Urinary bladder (tissue), 4 donors: ENCODE data around the gene NCAN. TPM values are rescaled to one million over a fixed set of nuclear protein-coding genes. Genes with fewer than 3 reads are reported as not detected.

Experiments
- DNase-seq: peaks from one replicate; pipeline ENCODE4 v3.0.0-alpha.2; 2015; ENCODE audit errors: extremely low spot score
- H3K27ac ChIP-seq: one replicate; pipeline ENCODE4 v1.5.1; 2013; ENCODE audit warnings: low read depth, mild to moderate bottlenecking, moderate library complexity
- H3K36me3 ChIP-seq: one replicate; pipeline ENCODE4 v1.6.1; 2013; ENCODE audit warnings: mild to moderate bottlenecking, moderate library complexity; ENCODE audit not compliant: insufficient read depth
- H3K4me1 ChIP-seq: one replicate; pipeline ENCODE4 v1.6.1; 2013; ENCODE audit warnings: mild to moderate bottlenecking, moderate library complexity; ENCODE audit not compliant: insufficient read depth
- H3K4me3 ChIP-seq: one replicate; pipeline ENCODE4 v1.5.1; 2013; ENCODE audit warnings: low read depth, low read length
- WGBS: extraction: QIAGEN DNeasy Blood & Tissue Kit; methylation state at CpG from one replicate; pipeline ENCODE4 v1.1.7; 2013; 5-methylcytosine and 5-hydroxymethylcytosine counted together
- polyA plus RNA-seq: library from polyadenylated mRNA; stranded (reverse); fragments of 200-250 nt; gene quantifications from one replicate; pipeline ENCODE4 v1.2.3, GENCODE V29; 2013
- total RNA-seq: library from RNA; depleted of rRNA; stranded (reverse); fragments of >200 nt; gene quantifications from one replicate; pipeline ENCODE4 v1.2.3, GENCODE V29; 2014
- donor health status: healthy with polysubstance abuse.
- donor health status: healthy.

NCAN gene
- total and polyA plus RNA-seq, 2 donors = 0.42 TPM; not detected in 1

DNA sequence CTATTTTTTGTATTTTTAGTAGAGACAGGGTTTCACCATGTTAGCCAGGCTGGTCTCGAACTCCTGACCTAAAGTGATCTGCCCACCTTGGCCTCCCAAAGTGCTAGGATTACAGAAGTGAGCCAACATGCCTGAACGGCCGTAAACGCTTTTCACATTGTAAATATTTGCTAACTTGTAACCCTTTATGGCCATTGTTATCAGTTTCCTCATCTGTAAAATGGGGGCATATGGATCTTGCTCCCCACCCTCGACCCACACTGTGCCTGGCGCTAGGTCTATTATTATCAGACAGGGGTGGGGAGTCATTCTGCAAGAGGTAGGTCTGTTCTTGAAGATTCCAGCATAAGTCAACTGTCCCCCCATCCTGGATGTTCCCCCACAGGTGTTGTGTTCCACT is 11.9 kb downstream of the NCAN start:
- 65% methylated on average over 6 of the region's 6 CpGs for WGBS
- DNase-seq = no peak
- Histone ChIP-seq H3K36me3 (no peaks in the 10 kb centered on the region), H3K27ac (no peak overlapping the region), H3K4me3 (no peak overlapping the region), H3K4me1 (no peaks in the 10 kb centered on the region)

DNA sequence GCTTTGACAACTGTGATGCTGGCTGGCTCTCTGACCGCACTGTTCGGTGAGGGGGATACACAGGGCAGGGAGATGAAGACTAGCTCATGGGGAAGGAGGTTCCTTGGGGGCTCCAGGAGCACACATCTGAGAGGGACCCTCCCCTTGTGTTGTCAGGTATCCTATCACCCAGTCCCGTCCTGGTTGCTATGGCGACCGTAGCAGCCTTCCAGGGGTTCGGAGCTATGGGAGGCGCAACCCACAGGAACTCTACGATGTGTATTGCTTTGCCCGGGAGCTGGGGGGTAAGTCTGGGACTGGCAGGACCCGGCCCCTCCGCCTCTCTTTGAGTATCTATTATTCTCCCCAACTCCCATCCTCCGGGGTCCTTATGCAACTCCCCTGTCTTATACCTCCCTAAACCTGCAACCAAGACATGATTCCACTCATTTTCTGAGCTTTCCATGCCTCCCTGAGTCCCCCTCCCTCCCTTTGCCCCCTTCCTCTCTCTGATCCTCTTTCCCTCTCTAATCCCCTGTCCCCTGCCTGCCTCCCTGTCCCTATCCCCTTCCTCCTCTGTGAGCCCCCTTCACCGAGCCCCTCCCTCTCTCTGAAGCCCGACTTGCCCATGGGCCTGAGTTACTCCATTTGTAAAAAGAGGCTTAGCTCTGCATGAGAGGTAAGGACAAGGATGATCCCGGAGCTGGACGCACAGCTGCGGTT is 12.5 kb downstream of the NCAN start:
- no peak overlapping the region for H3K27ac ChIP-seq
- no peaks in the 10 kb centered on the region for H3K36me3 ChIP-seq
- H3K4me1 ChIP-seq = no peaks in the 10 kb centered on the region
- H3K4me3 ChIP-seq = no peak overlapping the region
- DNase-seq = no peak
- WGBS = 66% methylated on average over 17 of the region's 17 CpGs

- Histone ChIP-seq H3K27ac (no peak overlapping the region), H3K36me3 (no peaks in the 10 kb centered on the region), H3K4me3 (peak overlapping the region; percentile 14), H3K4me1 (no peaks in the 10 kb centered on the region)
- no peak for DNase-seq
- WGBS = 2% methylated on average over 59 of the region's 59 CpGs
These were observed 13.2 kb downstream of the NCAN start for GRCh38 chr19:19224852-19225494.

DNA sequence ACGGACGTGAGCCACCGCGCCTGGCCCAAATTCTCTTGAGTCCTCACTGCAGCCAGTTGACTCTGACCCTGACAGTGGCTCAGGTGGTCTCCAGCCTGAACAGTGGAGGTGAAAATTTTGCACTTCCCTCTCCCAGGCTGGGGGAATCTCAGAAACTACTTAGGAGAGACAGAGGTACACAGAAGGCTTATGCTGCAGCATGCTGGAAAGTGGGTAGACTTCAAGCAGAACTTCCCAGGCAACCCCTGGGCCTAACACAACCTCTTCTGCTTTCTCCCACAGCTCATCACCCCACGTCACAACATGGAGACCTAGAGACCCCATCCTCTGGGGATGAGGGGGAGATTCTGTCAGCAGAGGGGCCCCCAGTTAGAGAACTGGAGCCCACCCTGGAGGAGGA is 14.4 kb downstream of the NCAN start:
- WGBS = 70% methylated on average over 5 of the region's 5 CpGs
- Histone ChIP-seq H3K36me3 (no peaks in the 10 kb centered on the region), H3K4me3 (no peak overlapping the region), H3K27ac (no peak overlapping the region), H3K4me1 (no peaks in the 10 kb centered on the region)
- DNase-seq = no peak

DNA sequence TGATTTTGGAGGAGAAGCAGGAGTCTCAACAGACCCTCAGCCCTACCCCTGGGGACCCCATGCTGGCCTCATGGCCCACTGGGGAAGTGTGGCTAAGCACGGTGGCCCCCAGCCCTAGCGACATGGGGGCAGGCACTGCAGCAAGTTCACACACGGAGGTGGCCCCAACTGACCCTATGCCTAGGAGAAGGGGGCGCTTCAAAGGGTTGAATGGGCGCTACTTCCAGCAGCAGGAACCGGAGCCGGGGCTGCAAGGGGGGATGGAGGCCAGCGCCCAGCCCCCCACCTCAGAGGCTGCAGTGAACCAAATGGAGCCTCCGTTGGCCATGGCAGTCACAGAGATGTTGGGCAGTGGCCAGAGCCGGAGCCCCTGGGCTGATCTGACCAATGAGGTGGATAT is 14.9 kb downstream of the NCAN start:
- H3K27ac ChIP-seq = no peak overlapping the region
- 58% methylated on average over 10 of the region's 10 CpGs for WGBS

GRCh38 chr19:19227217-19227616 is 15.5 kb downstream of the NCAN start:
- H3K27ac ChIP-seq = no peak overlapping the region
- H3K4me1 ChIP-seq = no peaks in the 10 kb centered on the region
- H3K36me3 ChIP-seq = no peaks in the 10 kb centered on the region
- 81% methylated on average over 4 of the region's 4 CpGs for WGBS
- no peak for DNase-seq
- no peak overlapping the region for H3K4me3 ChIP-seq

More for the DNA sequence above, 14.9 kb downstream of the NCAN start:
- Histone ChIP-seq H3K4me1 (no peaks in the 10 kb centered on the region), H3K36me3 (no peaks in the 10 kb centered on the region), H3K4me3 (no peak overlapping the region)
- DNase-seq = no peak

GRCh38 chr19:19229701-19230100 is 17.9 kb downstream of the NCAN start:
- Histone ChIP-seq H3K4me1 (no peaks in the 10 kb centered on the region), H3K27ac (no peak overlapping the region), H3K4me3 (no peak overlapping the region), H3K36me3 (no peaks in the 10 kb centered on the region)
- 86% methylated on average over 3 of the region's 3 CpGs for WGBS
- DNase-seq = no peak

GRCh38 chr19:19230999-19231398 is 19.2 kb downstream of the NCAN start:
- no peaks in the 10 kb centered on the region for H3K4me1 ChIP-seq
- H3K27ac ChIP-seq = no peak overlapping the region
- no peaks in the 10 kb centered on the region for H3K36me3 ChIP-seq
- no peak overlapping the region for H3K4me3 ChIP-seq
- no peak for DNase-seq
- WGBS = 34% methylated on average over 9 of the region's 9 CpGs

DNA sequence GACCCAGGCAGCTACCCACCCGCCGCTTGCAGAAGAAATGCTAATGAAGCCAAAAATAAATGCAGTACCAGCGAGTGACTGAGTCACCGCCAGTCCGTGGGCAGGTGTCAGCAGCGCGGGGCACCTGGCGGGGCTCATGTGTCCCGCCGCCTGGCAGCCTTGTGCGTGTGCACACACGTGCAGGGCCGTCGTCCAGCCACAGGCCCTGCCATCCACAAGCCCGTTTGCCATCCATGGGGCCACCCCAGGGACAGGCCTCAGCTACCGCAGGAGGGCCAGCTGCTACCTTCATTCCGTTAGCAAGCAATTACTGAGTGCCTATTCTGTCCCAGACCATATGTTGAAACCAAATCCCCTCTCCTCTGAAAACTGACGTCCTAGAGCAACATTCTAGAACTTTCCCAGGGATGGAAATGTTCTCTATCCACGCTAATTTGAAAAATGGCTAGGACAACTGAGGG is 20.5 kb downstream of the NCAN start:
- DNase-seq = no peak
- WGBS = 76% methylated on average over 19 of the region's 19 CpGs

DNA sequence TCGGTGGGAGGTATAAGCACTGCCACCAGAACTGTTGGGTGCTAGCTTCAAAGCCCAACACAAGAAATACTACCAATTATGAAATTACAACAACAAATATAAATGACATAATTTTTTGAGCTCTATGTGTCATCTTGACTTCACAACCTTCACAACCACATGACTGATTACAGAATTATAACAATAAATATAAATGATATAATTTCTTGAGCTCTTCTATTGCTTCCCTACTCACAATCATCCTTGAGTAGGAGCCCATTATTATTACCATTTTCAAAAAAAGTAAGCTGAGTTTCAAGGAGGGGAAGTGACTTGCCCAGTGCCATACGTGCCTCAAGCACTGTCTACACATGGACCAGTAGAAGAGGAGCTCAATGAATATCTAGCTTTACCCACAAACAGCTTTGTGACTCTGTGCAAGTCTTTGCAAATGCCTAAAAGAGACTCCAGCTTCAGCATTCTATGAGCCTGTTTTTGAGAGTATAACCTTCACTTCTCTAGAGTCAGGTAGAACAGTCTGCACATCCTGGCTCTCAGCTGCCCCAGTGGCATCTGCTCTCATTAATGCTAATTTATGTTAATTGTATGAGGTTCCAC is 22.6 kb downstream of the NCAN start:
- H3K4me3 ChIP-seq = no peak overlapping the region
- DNase-seq = no peak
- H3K27ac ChIP-seq = no peak overlapping the region
- WGBS = 87% methylated on average over 2 of the region's 2 CpGs
- H3K36me3 ChIP-seq = no peaks in the 10 kb centered on the region
- no peaks in the 10 kb centered on the region for H3K4me1 ChIP-seq

More for the DNA sequence above, 20.5 kb downstream of the NCAN start:
- no peak overlapping the region for H3K27ac ChIP-seq
- H3K36me3 ChIP-seq = no peaks in the 10 kb centered on the region
- no peaks in the 10 kb centered on the region for H3K4me1 ChIP-seq
- H3K4me3 ChIP-seq = no peak overlapping the region

DNA sequence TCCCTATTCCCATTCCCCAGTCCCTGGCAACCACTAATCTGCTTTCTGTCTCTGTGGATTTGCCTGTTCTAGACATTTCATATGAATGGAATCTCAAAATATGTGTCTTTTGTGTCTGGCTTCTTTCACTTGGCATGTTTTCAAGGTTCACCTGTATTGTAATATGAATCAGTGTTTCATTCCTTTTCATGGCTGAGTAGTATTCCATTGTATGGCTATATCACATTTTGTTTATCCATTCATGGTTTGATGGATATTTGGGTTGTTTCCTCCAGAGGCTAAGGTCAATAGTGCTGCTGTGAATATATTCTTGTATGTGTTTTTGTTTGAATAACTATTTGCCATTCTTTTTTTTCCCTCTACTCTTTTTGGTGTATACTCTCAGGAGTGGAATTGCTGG is 24.4 kb downstream of the NCAN start:
- H3K4me3 ChIP-seq = no peak overlapping the region
- H3K36me3 ChIP-seq = no peaks in the 10 kb centered on the region
- DNase-seq = no peak
- H3K27ac ChIP-seq = no peak overlapping the region
- no peaks in the 10 kb centered on the region for H3K4me1 ChIP-seq

DNA sequence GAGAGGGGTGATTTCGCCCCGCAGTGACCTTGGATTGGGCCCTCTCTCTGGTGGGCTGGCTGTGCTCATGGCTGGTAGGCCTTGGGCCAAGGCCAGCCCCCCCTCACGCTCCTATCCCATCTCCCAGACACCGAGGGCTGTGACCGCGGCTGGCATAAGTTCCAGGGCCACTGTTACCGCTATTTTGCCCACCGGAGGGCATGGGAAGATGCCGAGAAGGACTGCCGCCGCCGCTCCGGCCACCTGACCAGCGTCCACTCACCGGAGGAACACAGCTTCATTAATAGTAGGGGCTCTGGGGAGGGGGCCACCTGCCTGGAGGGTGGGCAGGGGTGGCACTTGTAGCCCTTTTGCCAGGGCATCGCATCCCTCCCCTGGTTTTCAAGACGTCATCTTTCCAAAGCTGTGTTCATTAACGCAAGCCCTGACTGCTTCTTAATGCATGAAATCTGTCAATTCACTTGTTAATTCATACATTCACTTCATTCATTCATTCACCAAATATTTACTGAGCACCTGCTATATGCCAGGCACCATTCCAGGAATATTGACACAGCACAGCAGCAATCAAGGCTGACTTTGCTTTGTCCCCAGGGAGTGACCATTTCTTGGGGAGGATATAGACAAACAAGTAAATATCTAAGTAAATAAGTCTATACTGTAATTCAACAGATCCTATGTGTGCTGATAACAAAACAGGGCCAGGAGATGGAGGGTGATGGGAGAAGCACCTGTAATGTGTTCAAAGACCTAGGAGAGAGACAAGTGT is 26.6 kb downstream of the NCAN start:
- Histone ChIP-seq H3K4me3 (no peak overlapping the region), H3K36me3 (no peaks in the 10 kb centered on the region), H3K27ac (no peak overlapping the region), H3K4me1 (no peaks in the 10 kb centered on the region)
- 78% methylated on average over 18 of the region's 18 CpGs for WGBS
- no peak for DNase-seq

DNA sequence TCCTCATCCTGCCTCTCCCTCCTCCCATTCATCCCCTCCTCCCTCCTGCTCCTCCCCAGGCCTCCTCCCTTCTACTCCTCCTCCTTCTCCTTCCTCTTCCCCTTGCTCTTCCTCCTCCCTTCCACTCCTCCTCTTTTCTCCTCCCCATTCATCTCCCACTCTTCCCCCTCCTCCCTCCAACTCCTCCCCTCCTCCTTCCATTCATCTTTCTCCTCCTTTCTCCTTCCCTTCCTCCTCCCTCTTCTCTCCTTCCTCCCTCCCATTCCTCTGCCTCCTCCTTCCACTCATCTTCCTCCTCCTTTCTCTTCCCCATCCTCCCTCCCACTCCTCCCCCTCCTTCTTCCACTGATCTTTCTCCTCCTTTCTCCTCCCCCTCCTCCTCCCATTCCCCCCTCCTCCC is 27.9 kb downstream of the NCAN start:
- Histone ChIP-seq H3K4me3 (no peak overlapping the region), H3K36me3 (no peaks in the 10 kb centered on the region), H3K27ac (no peak overlapping the region), H3K4me1 (no peaks in the 10 kb centered on the region)
- DNase-seq = no peak

DNA sequence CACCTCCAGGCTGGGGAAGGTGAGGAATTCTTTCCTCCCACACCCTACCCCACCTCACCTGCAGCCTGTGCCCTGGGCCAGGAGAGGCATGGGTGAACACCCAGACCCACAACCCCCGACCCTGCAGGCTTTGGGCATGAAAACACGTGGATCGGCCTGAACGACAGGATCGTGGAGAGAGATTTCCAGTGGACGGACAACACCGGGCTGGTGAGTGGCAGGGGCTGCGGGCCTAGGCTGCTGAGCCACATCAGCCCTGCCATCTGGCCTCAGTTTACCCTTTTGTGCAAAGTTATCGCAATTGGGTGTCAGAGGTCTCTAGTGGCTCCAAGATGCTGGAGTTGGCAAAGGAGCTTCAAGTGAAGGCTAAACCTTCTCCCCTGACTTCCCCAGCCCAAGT is 28.7 kb downstream of the NCAN start:
- WGBS = 78% methylated on average over 9 of the region's 9 CpGs
- no peaks in the 10 kb centered on the region for H3K4me1 ChIP-seq
- no peaks in the 10 kb centered on the region for H3K36me3 ChIP-seq
- DNase-seq = no peak
- H3K4me3 ChIP-seq = no peak overlapping the region
- H3K27ac ChIP-seq = no peak overlapping the region
